Neural progenitor cell (in vitro differentiated cells): Measurements from ENCODE around the gene ATP6V1A. TPM values are rescaled to one million over a fixed set of nuclear protein-coding genes. Genes with fewer than 3 reads are reported as not detected.
A peak's percentile ranks its signal among the peaks of the same experiment; 100 is the strongest.

Experiments
- DNase-seq: peaks from one replicate; pipeline ENCODE4 v3.0.0-alpha.2; 2016; ENCODE audit warnings: low spot score
- H2AFZ ChIP-seq: fragments of 200-600 bp; sonication (generic); replicated peaks from 2 replicates; pipeline ENCODE4 v1.6.1; 2016; ENCODE audit warnings: antibody characterized with exemption
- H3F3A ChIP-seq: fragments of 200-600 bp; sonication (generic); 2 replicates; pipeline ENCODE4 v1.6.1; 2016; ENCODE audit warnings: antibody characterized with exemption, low read depth
- H3K27ac ChIP-seq: fragments of 200-600 bp; sonication (generic); 2 replicates; pipeline ENCODE4 v1.5.1; 2016; ENCODE audit warnings: mild to moderate bottlenecking
- H3K27me3 ChIP-seq: fragments of 200-600 bp; sonication (generic); 2 replicates; pipeline ENCODE4 v1.6.1; 2016; ENCODE audit warnings: mild to moderate bottlenecking, moderate library complexity
- H3K36me3 ChIP-seq: fragments of 200-600 bp; sonication (generic); 2 replicates; pipeline ENCODE4 v1.5.1; 2016
- H3K4me1 ChIP-seq: fragments of 200-600 bp; sonication (generic); 2 replicates; pipeline ENCODE4 v1.6.1; 2016; ENCODE audit warnings: mixed run types
- H3K4me2 ChIP-seq: fragments of 200-600 bp; sonication (generic); 2 replicates; pipeline ENCODE4 v1.6.1; 2016
- H3K4me3 ChIP-seq: fragments of 200-600 bp; sonication (generic); 2 replicates; pipeline ENCODE4 v1.5.1; 2016
- H3K79me2 ChIP-seq: fragments of 200-600 bp; sonication (generic); 2 replicates; pipeline ENCODE4 v1.6.1; 2016; ENCODE audit warnings: low read depth
- H3K9ac ChIP-seq: fragments of 200-600 bp; sonication (generic); 2 replicates; pipeline ENCODE4 v1.6.1; 2016
- H3K9me3 ChIP-seq: fragments of 200-600 bp; sonication (generic); 2 replicates; pipeline ENCODE4 v1.5.1; 2016; ENCODE audit warnings: low read depth
- H4K20me1 ChIP-seq: fragments of 200-600 bp; sonication (generic); 2 replicates; pipeline ENCODE4 v1.6.1; 2016; ENCODE audit warnings: low read depth
- H3K27ac Mint-ChIP-seq: 3 replicates; pipeline ENCODE4 v1.8.0; 2021; ENCODE audit warnings: mixed read lengths
- H3K27me3 Mint-ChIP-seq: 2 replicates; pipeline ENCODE4 v1.8.0; 2022; ENCODE audit warnings: low read depth, mild to moderate bottlenecking, inconsistent platforms, moderate library complexity, mixed read lengths; ENCODE audit not compliant: insufficient read depth
- H3K36me3 Mint-ChIP-seq: 3 replicates; pipeline ENCODE4 v1.8.0; 2021; ENCODE audit warnings: mixed read lengths
- H3K4me1 Mint-ChIP-seq: 3 replicates; pipeline ENCODE4 v1.8.0; 2021; ENCODE audit warnings: mixed read lengths
- H3K4me3 Mint-ChIP-seq: 3 replicates; pipeline ENCODE4 v1.8.0; 2021; ENCODE audit warnings: mild to moderate bottlenecking, moderate library complexity, mixed read lengths
- H3K9me3 Mint-ChIP-seq: 3 replicates; pipeline ENCODE4 v1.8.0; 2020; ENCODE audit warnings: mixed read lengths
- CTCF ChIP-seq: fragments of 200-600 bp; sonication (generic); IDR thresholded peaks from 2 replicates; pipeline ENCODE4 v1.5.1; 2017; ENCODE audit warnings: antibody characterized with exemption, mild to moderate bottlenecking
- EZH2 ChIP-seq: fragments of 200-600 bp; sonication (generic); IDR thresholded peaks from 2 replicates; pipeline ENCODE4 v1.6.1; 2017; ENCODE audit warnings: antibody characterized with exemption, mild to moderate bottlenecking, moderate library complexity
- EZH2phosphoT487 ChIP-seq: fragments of 200-600 bp; sonication (generic); IDR thresholded peaks from 2 replicates; pipeline ENCODE4 v1.6.1; 2017; ENCODE audit warnings: antibody characterized with exemption
- total RNA-seq: library from RNA; depleted of rRNA; stranded (reverse); fragments of >200 nt; gene quantifications from 2 replicates; pipeline ENCODE4 v1.2.3, GENCODE V29; 2015; ENCODE audit warnings: low replicate concordance

ATP6V1A gene
- total RNA-seq, 1 donor from 2014 or later: 115 TPM

- Histone ChIP-seq H3K27ac (no peak overlapping the region), H2AFZ (no peak overlapping the region), H3K27me3 (no peaks in the 10 kb centered on the region), H3K4me1 (no peaks in the 10 kb centered on the region), H3F3A (no peaks in the 10 kb centered on the region), H3K9me3 (no peaks in the 10 kb centered on the region), H3K79me2 (no peaks in the 10 kb centered on the region), H3K36me3 (peaks cover 9% of the 10 kb centered on the region), H4K20me1 (no peaks in the 10 kb centered on the region), H3K4me3 (no peak overlapping the region), H3K4me2 (no peak overlapping the region), H3K9ac (no peak overlapping the region)
- Mint-ChIP-seq H3K4me3 (no peak overlapping the region), H3K27ac (no peak overlapping the region), H3K4me1 (no peaks in the 10 kb centered on the region), H3K9me3 (no peaks in the 10 kb centered on the region), H3K27me3 (peaks cover 2% of the 10 kb centered on the region), H3K36me3 (peaks cover 14% of the 10 kb centered on the region)
- no peak for TF ChIP-seq EZH2phosphoT487
- no peak for TF ChIP-seq EZH2
- TF ChIP-seq CTCF: no peak
- DNase-seq: no peak
Observed at GRCh38 chr3:113805249-113805648, 58.4 kb downstream of the ATP6V1A start.

GRCh38 chr3:113812854-113813253 lies 66.0 kb downstream of the ATP6V1A start:
- Histone ChIP-seq H3K27ac (no peak overlapping the region), H3K79me2 (no peaks in the 10 kb centered on the region), H2AFZ (no peak overlapping the region), H3K9ac (no peak overlapping the region), H3F3A (no peaks in the 10 kb centered on the region), H3K9me3 (no peaks in the 10 kb centered on the region), H3K27me3 (no peaks in the 10 kb centered on the region), H3K36me3 (no peaks in the 10 kb centered on the region), H3K4me2 (no peak overlapping the region), H4K20me1 (no peaks in the 10 kb centered on the region), H3K4me3 (no peak overlapping the region), H3K4me1 (no peaks in the 10 kb centered on the region)
- Mint-ChIP-seq H3K36me3 (peaks cover 6% of the 10 kb centered on the region), H3K27me3 (no peaks in the 10 kb centered on the region), H3K4me3 (no peak overlapping the region), H3K27ac (no peak overlapping the region), H3K9me3 (no peaks in the 10 kb centered on the region), H3K4me1 (no peaks in the 10 kb centered on the region)
- no peak for DNase-seq
- TF ChIP-seq CTCF (no peak), EZH2 (no peak), EZH2phosphoT487 (no peak)

- Histone ChIP-seq H3K4me1 (no peaks in the 10 kb centered on the region), H3K27ac (no peak overlapping the region), H2AFZ (no peak overlapping the region), H3F3A (no peaks in the 10 kb centered on the region), H3K4me3 (no peak overlapping the region), H3K9me3 (no peaks in the 10 kb centered on the region), H3K36me3 (no peaks in the 10 kb centered on the region), H3K79me2 (no peaks in the 10 kb centered on the region), H3K9ac (no peak overlapping the region), H4K20me1 (no peaks in the 10 kb centered on the region), H3K4me2 (no peak overlapping the region), H3K27me3 (no peaks in the 10 kb centered on the region)
- H3K9me3 Mint-ChIP-seq: no peaks in the 10 kb centered on the region
- H3K27ac Mint-ChIP-seq: peak overlapping the region; percentile 31
- H3K4me3 Mint-ChIP-seq: no peak overlapping the region
- TF ChIP-seq EZH2 (no peak), CTCF (no peak), EZH2phosphoT487 (no peak)
- H3K4me1 Mint-ChIP-seq: no peaks in the 10 kb centered on the region
- no peaks in the 10 kb centered on the region for H3K27me3 Mint-ChIP-seq
- no peaks in the 10 kb centered on the region for H3K36me3 Mint-ChIP-seq
- no peak for DNase-seq
Observed at GRCh38 chr3:113819866-113820265, 73.0 kb downstream of the ATP6V1A start.

- peaks cover 3% of the 10 kb centered on the region for H3K27me3 Mint-ChIP-seq
- TF ChIP-seq CTCF (peak; percentile 32), EZH2phosphoT487 (no peak)
Observed at GRCh38 chr3:113825090-113825489, 78.3 kb downstream of the ATP6V1A start.

More at GRCh38 chr3:113825090-113825489, 78.3 kb downstream of the ATP6V1A start:
- no peaks in the 10 kb centered on the region for H3K36me3 ChIP-seq
- Mint-ChIP-seq H3K4me3 (no peak overlapping the region), H3K9me3 (no peaks in the 10 kb centered on the region), H3K4me1 (no peaks in the 10 kb centered on the region), H3K36me3 (no peaks in the 10 kb centered on the region), H3K27ac (no peak overlapping the region)
- no peak overlapping the region for H3K4me2 ChIP-seq
- H3K79me2 ChIP-seq: no peaks in the 10 kb centered on the region
- H3F3A ChIP-seq: no peaks in the 10 kb centered on the region
- H2AFZ ChIP-seq: no peak overlapping the region
- no peaks in the 10 kb centered on the region for H3K4me1 ChIP-seq
- no peak overlapping the region for H3K9ac ChIP-seq
- no peak overlapping the region for H3K4me3 ChIP-seq
- no peaks in the 10 kb centered on the region for H3K27me3 ChIP-seq
- H3K9me3 ChIP-seq: no peaks in the 10 kb centered on the region
- no peak overlapping the region for H3K27ac ChIP-seq
- DNase-seq: no peak
- no peaks in the 10 kb centered on the region for H4K20me1 ChIP-seq
